A549 (cell line): ENCODE results near the gene KIFC3.

Source experiments
- CEBPB ChIP-seq, 2 experiments: fragments of >200 bp in 1 of 2; sonication (Bioruptor Twin) in 1 of 2; formaldehyde crosslinking in 1 of 2; IDR thresholded peaks; 2 replicates each; pipeline ENCODE4 v1.6.1; 2012 to 2016
- CHD2 ChIP-seq: fragments of 150-350 bp; IDR thresholded peaks from 2 replicates; pipeline ENCODE4 v1.6.1; 2014; ENCODE audit warnings: low read length; ENCODE audit not compliant: partially characterized antibody
- CTCF ChIP-seq: fragments of >200 bp; sonication (Bioruptor Twin); formaldehyde crosslinking; IDR thresholded peaks from 3 replicates; pipeline ENCODE4 v1.5.1; 2016
- EHMT2 ChIP-seq: fragments of 200-600 bp; sonication (generic); IDR thresholded peaks from 2 replicates; pipeline ENCODE4 v1.6.1; 2016; ENCODE audit warnings: antibody characterized with exemption, low read depth, mild to moderate bottlenecking, moderate library complexity
- POLR2A ChIP-seq: IDR thresholded peaks from 2 replicates; pipeline ENCODE4 v1.6.1; 2012; ENCODE audit warnings: mild to moderate bottlenecking, low read length
- RAD21 ChIP-seq, 2 experiments: fragments of >200 bp in 1 of 2; sonication (Bioruptor Twin) in 1 of 2; formaldehyde crosslinking in 1 of 2; IDR thresholded peaks in 1 of 2; conservative IDR thresholded peaks in 1 of 2; 2 replicates in 1 of 2; 3 replicates in 1 of 2; pipeline ENCODE4 v1.6.1; 2012 to 2018; ENCODE audit warnings: inconsistent platforms in 1 of 2
- RNF2 ChIP-seq: fragments of 200-600 bp; sonication (generic); IDR thresholded peaks from 2 replicates; pipeline ENCODE4 v1.6.1; 2016; ENCODE audit warnings: low read depth, mild to moderate bottlenecking, antibody characterized with exemption, moderate library complexity, borderline replicate concordance
- SREBF2 ChIP-seq: fragments of 450-650 bp; IDR thresholded peaks from 2 replicates; pipeline ENCODE4 v1.6.1; 2014; ENCODE audit warnings: mild to moderate bottlenecking, moderate library complexity

- TF ChIP-seq EHMT2 (no peak), CTCF (peak; percentile 40), CEBPB (IDR thresholded peaks at IDR 0.05) (no peak), CHD2 (no peak), RAD21 (conservative IDR thresholded peaks at IDR 0.05 in 1 of 2, IDR thresholded peaks at IDR 0.05 in 1 of 2) (peak; percentile 62 to 82), POLR2A (no peak), RNF2 (no peak), SREBF2 (no peak)
Observed at GRCh38 chr16:57723170-57723569, 79.1 kb downstream of the KIFC3 start.
